ENCODE results near the gene RABGAP1.

The RABGAP1 gene

GRCh38 chr9:123102375-123103113 lies 161.7 kb downstream of the RABGAP1 start:
- H3K4me3 ChIP-seq (ENCODE audit: low read length): no peak overlapping the region
- no peak for TF ChIP-seq ZNF274 (IDR thresholded peaks at IDR 0.05; ENCODE audit: low read depth, low read length)

- no peak for TF ChIP-seq ZNF274 (IDR thresholded peaks at IDR 0.05; ENCODE audit: low read depth, low read length)
- no peak overlapping the region for H3K4me3 ChIP-seq (ENCODE audit: low read length)
Observed at GRCh38 chr9:123104807-123105206, 164.0 kb downstream of the RABGAP1 start.

GRCh38 chr9:123105490-123105889 lies 164.7 kb downstream of the RABGAP1 start:
- no peak for TF ChIP-seq ZNF274 (IDR thresholded peaks at IDR 0.05; ENCODE audit: low read depth, low read length)
- no peak overlapping the region for H3K4me3 ChIP-seq (ENCODE audit: low read length)

- no peak overlapping the region for H3K4me3 ChIP-seq (ENCODE audit: low read length)
- TF ChIP-seq ZNF274 (IDR thresholded peaks at IDR 0.05; ENCODE audit: low read depth, low read length): no peak
Observed at GRCh38 chr9:123107639-123108285, 166.9 kb downstream of the RABGAP1 start.

GRCh38 chr9:123108976-123109375 lies 168.2 kb downstream of the RABGAP1 start:
- TF ChIP-seq ZNF274 (IDR thresholded peaks at IDR 0.05; ENCODE audit: low read depth, low read length): no peak
- H3K4me3 ChIP-seq (ENCODE audit: low read length): no peak overlapping the region

GRCh38 chr9:123109540-123110279 lies 168.9 kb downstream of the RABGAP1 start:
- no peak overlapping the region for H3K4me3 ChIP-seq (ENCODE audit: low read length)
- TF ChIP-seq ZNF274 (IDR thresholded peaks at IDR 0.05; ENCODE audit: low read depth, low read length): no peak

- no peak overlapping the region for H3K4me3 ChIP-seq (ENCODE audit: low read length)
- no peak for TF ChIP-seq ZNF274 (IDR thresholded peaks at IDR 0.05; ENCODE audit: low read depth, low read length)
Observed at GRCh38 chr9:123111427-123112014, 170.7 kb downstream of the RABGAP1 start.

- no peak for TF ChIP-seq ZNF274 (IDR thresholded peaks at IDR 0.05; ENCODE audit: low read depth, low read length)
- no peak overlapping the region for H3K4me3 ChIP-seq (ENCODE audit: low read length)
Observed at GRCh38 chr9:123112015-123112975, 171.5 kb downstream of the RABGAP1 start.

- TF ChIP-seq ZNF274 (IDR thresholded peaks at IDR 0.05; ENCODE audit: low read depth, low read length): no peak
- H3K4me3 ChIP-seq (ENCODE audit: low read length): no peak overlapping the region
Observed at GRCh38 chr9:123113185-123113584, 172.4 kb downstream of the RABGAP1 start.

- no peak for TF ChIP-seq ZNF274 (IDR thresholded peaks at IDR 0.05; ENCODE audit: low read depth, low read length)
Observed at GRCh38 chr9:123115146-123115913, 174.5 kb downstream of the RABGAP1 start.

GRCh38 chr9:123116036-123116435 lies 175.2 kb downstream of the RABGAP1 start:
- no peak overlapping the region for H3K4me3 ChIP-seq (ENCODE audit: low read length)
- no peak for TF ChIP-seq ZNF274 (IDR thresholded peaks at IDR 0.05; ENCODE audit: low read depth, low read length)

More at GRCh38 chr9:123115146-123115913, 174.5 kb downstream of the RABGAP1 start:
- H3K4me3 ChIP-seq (ENCODE audit: low read length): no peak overlapping the region

GRCh38 chr9:123119566-123119965 lies 178.7 kb downstream of the RABGAP1 start:
- H3K4me3 ChIP-seq (ENCODE audit: low read length): no peak overlapping the region
- TF ChIP-seq ZNF274 (IDR thresholded peaks at IDR 0.05; ENCODE audit: low read depth, low read length): no peak

GRCh38 chr9:123120131-123120530 lies 179.3 kb downstream of the RABGAP1 start:
- H3K4me3 ChIP-seq (ENCODE audit: low read length): no peak overlapping the region
- TF ChIP-seq ZNF274 (IDR thresholded peaks at IDR 0.05; ENCODE audit: low read depth, low read length): no peak
